HEK293T (cell line): ENCODE data around the gene TCP11.

ENCODE experiments used
- ARNT ChIP-seq: fragments of 450-650 bp; IDR thresholded peaks from 2 replicates; pipeline ENCODE4 v1.6.1; 2017; ENCODE audit warnings: mild to moderate bottlenecking
- BHLHE40 ChIP-seq: fragments of 450-650 bp; IDR thresholded peaks from 2 replicates; pipeline ENCODE4 v1.6.1; 2016; ENCODE audit warnings: mild to moderate bottlenecking, moderate library complexity, borderline replicate concordance
- CTBP1 ChIP-seq: fragments of 450-650 bp; IDR thresholded peaks from 2 replicates; pipeline ENCODE4 v1.6.1; 2016; ENCODE audit warnings: borderline replicate concordance
- ELF4 ChIP-seq: fragments of 450-650 bp; IDR thresholded peaks from 2 replicates; pipeline ENCODE4 v1.6.1; 2017; ENCODE audit warnings: antibody characterized with exemption
- FOXA1 ChIP-seq: fragments of 450-650 bp; IDR thresholded peaks from 2 replicates; pipeline ENCODE4 v1.6.1; 2016; ENCODE audit warnings: mild to moderate bottlenecking
- FOXK2 ChIP-seq: fragments of 450-650 bp; IDR thresholded peaks from 2 replicates; pipeline ENCODE4 v1.6.1; 2016; ENCODE audit warnings: mild to moderate bottlenecking
- FOXM1 ChIP-seq: fragments of 450-650 bp; IDR thresholded peaks from 2 replicates; pipeline ENCODE4 v1.6.1; 2017; ENCODE audit warnings: mild to moderate bottlenecking, borderline replicate concordance
- HDGF ChIP-seq: fragments of 450-650 bp; IDR thresholded peaks from 2 replicates; pipeline ENCODE4 v1.6.1; 2017; ENCODE audit warnings: antibody characterized with exemption, borderline replicate concordance
- L3MBTL2 ChIP-seq: fragments of 450-650 bp; conservative IDR thresholded peaks from 2 replicates; pipeline ENCODE4 v1.6.1; 2016; ENCODE audit warnings: mild to moderate bottlenecking
- SP1 ChIP-seq: fragments of 450-650 bp; IDR thresholded peaks from 2 replicates; pipeline ENCODE4 v1.6.1; 2017
- SUZ12 ChIP-seq: fragments of 450-650 bp; IDR thresholded peaks from 2 replicates; pipeline ENCODE4 v1.6.1; 2016; ENCODE audit warnings: mild to moderate bottlenecking
- ZNF384 ChIP-seq: fragments of 450-650 bp; IDR thresholded peaks from 2 replicates; pipeline ENCODE4 v1.6.1; 2016
- TF ChIP-seq, protein P1 (sequence below): fragments of 450-650 bp; IDR thresholded peaks from 2 replicates; pipeline ENCODE4 v1.6.1; 2016

DNA sequence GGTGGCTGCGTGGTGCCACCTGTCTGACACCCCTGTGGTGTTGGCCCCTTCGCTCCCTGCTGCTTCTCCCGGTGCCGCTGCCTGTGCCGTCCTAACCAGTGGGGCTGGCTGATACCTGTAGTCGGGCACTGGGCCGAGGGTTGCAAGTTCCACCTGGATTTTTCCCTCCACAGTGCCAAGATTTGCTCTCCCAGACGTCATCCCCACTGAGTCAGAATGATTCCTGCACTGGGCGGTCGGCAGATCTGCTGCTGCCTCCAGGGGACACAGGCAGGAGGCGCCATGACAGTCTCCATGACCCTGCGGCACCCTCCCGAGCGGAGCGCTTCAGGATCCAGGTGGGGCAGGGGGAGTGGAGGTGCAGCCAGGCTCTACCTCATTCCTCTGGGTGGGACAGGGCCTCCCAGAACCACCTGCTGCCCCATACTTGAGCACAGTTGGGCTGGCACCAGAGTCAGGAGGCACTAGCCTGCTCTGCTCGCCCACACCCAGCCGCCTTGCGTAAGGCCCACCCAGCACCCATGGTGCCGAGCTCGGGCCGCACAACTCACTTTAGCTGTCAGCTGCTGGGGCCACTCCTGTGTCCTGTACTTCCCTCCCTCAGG is 60.2 kb downstream of the TCP11 start:
- TF ChIP-seq FOXA1 = no peak
- TF ChIP-seq SUZ12 = no peak
- TF ChIP-seq ARNT = no peak
- no peak for TF ChIP-seq SP1
- TF ChIP-seq ZNF384 = no peak
- no peak for TF ChIP-seq FOXM1
- TF ChIP-seq BHLHE40 = no peak
- TF ChIP-seq, protein P1, sequence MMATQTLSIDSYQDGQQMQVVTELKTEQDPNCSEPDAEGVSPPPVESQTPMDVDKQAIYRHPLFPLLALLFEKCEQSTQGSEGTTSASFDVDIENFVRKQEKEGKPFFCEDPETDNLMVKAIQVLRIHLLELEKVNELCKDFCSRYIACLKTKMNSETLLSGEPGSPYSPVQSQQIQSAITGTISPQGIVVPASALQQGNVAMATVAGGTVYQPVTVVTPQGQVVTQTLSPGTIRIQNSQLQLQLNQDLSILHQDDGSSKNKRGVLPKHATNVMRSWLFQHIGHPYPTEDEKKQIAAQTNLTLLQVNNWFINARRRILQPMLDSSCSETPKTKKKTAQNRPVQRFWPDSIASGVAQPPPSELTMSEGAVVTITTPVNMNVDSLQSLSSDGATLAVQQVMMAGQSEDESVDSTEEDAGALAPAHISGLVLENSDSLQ = no peak
- TF ChIP-seq HDGF = no peak
- no peak for TF ChIP-seq ELF4
- TF ChIP-seq L3MBTL2 = no peak
- no peak for TF ChIP-seq FOXK2
- no peak for TF ChIP-seq CTBP1
